ENCODE measurements around the gene DGKK.

DNA sequence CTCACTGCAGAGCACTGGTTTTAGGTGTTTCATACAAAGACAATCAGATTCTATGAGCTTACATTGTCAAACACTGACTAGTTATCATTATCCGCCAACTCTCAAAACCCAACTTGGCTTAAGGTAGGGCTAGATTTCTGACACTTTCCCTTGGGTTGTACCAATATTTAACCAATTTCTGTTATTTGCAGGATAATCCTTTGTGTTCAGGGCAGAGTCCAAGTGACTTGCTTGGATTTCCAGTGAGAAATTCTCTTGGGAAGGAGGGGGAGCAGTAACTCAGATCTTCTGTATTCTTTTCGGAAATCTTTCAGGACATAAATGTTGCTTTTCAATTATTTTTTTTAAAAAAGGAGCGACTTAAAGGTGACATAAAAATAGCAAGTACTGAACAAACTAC lies 23.1 kb downstream of the DGKK start:
- TF ChIP-seq POLR2AphosphoS5 (IDR thresholded peaks at IDR 0.05; ENCODE audit: borderline replicate concordance, low read depth, low read length) (no peak), EZH2 (IDR thresholded peaks at IDR 0.05) (no peak)

All from SK-N-MC (cell line).